ENCODE measurements around the gene FGF12. TPM values are rescaled to one million over a fixed set of nuclear protein-coding genes. Genes with fewer than 3 reads are reported as not detected.

FGF12 gene
- polyA plus RNA-seq, 3 donors = not detected

DNA sequence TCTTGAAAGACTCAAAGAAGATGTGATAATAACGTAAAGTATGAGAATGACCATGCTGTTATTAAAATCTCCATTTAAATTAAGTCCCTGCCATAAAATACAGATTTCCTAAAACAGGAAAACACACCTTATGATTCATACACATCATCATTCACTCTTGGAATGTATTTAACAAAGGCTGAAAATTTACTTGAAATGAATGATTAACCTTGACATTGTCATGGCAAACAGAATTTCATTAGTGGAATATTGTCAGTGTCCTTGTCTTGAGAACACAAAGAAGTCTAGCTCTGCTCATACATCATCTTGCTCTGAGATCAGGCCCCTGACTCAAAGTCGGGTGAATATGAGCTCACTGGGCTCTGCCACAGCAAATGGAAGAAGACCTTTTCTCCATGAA, 313.9 kb downstream of the FGF12 start:
- WGBS (ENCODE audit: insufficient coverage) = no CpG with 5 or more reads among the region's 2 CpGs
- DNase-seq = no peak
- H3K27ac ChIP-seq (ENCODE audit: low read depth in 1 of 2, low read length in 2 of 2) = no peak overlapping the region
- no peak for TF ChIP-seq CTCF (IDR thresholded peaks at IDR 0.05)
- intact Hi-C loops (cut with micrococcal nuclease) = no loop called here
- no peak overlapping the region for H3K4me3 Mint-ChIP-seq
- H4K20me1 ChIP-seq (ENCODE audit: insufficient read depth, low read length) = no peaks in the 10 kb centered on the region
- no peak overlapping the region for H3K9ac ChIP-seq (ENCODE audit: insufficient read depth, low read length, poor library complexity, severe bottlenecking)
- H3K9me3 ChIP-seq (replicated peaks in 1 of 2; ENCODE audit: control insufficient read depth in 1 of 2, insufficient read depth in 1 of 2, low read length in 2 of 2) = peaks cover 0 to 1% of the 10 kb centered on the region in 2 donors
- peaks cover 30 to 43% (median 33%) of the 10 kb centered on the region in 3 donors for H3K27me3 Mint-ChIP-seq (ENCODE audit: low read depth in 3 of 3)
- H3K27ac Mint-ChIP-seq = no peak overlapping the region
- H3K9me3 Mint-ChIP-seq = peaks cover 0 to 6% (median 1%) of the 10 kb centered on the region in 7 donors
- no peak overlapping the region for H2AFZ ChIP-seq (ENCODE audit: insufficient read depth, low read depth, low read length, poor library complexity, severe bottlenecking)
- no peaks in the 10 kb centered on the region for H3K79me2 ChIP-seq (ENCODE audit: insufficient read depth, low read length)
- H3K36me3 ChIP-seq (replicated peaks in 1 of 2; ENCODE audit: control insufficient read depth in 1 of 2, insufficient read depth in 2 of 2, low read length in 2 of 2) = no peaks in the 10 kb centered on the region
- H3K4me1 Mint-ChIP-seq = no peaks in the 10 kb centered on the region
- no peak overlapping the region for H3K4me3 ChIP-seq (replicated peaks in 1 of 3; ENCODE audit: low read depth in 2 of 3, low read length in 3 of 3)
- H3K36me3 Mint-ChIP-seq = no peaks in the 10 kb centered on the region
- H3K4me1 ChIP-seq (ENCODE audit: control insufficient read depth in 1 of 2, insufficient read depth in 2 of 2, low read length in 2 of 2) = no peaks in the 10 kb centered on the region
- no peak overlapping the region for H3K4me2 ChIP-seq (replicated peaks; ENCODE audit: extremely low read depth, low read length, poor library complexity, severe bottlenecking)
- H3K27me3 ChIP-seq (ENCODE audit: control insufficient read depth in 2 of 2, insufficient read depth in 2 of 2, low read length in 2 of 2) = peaks cover 22 to 37% of the 10 kb centered on the region in 2 donors

- intact Hi-C loops (cut with micrococcal nuclease) = no loop called here
- no peak overlapping the region for H3K9ac ChIP-seq (ENCODE audit: insufficient read depth, low read length, poor library complexity, severe bottlenecking)
- H3K9me3 ChIP-seq (replicated peaks in 1 of 2; ENCODE audit: control insufficient read depth in 1 of 2, insufficient read depth in 1 of 2, low read length in 2 of 2) = peaks cover 0 to 8% of the 10 kb centered on the region in 2 donors
- TF ChIP-seq CTCF (IDR thresholded peaks at IDR 0.05) = no peak
- H3K4me1 Mint-ChIP-seq = no peaks in the 10 kb centered on the region
- H3K27ac ChIP-seq (ENCODE audit: low read depth in 1 of 2, low read length in 2 of 2) = no peak overlapping the region
- H3K27me3 ChIP-seq (ENCODE audit: control insufficient read depth in 2 of 2, insufficient read depth in 2 of 2, low read length in 2 of 2) = peaks cover 31 to 59% of the 10 kb centered on the region in 2 donors
- H3K79me2 ChIP-seq (ENCODE audit: insufficient read depth, low read length) = no peaks in the 10 kb centered on the region
- no peak overlapping the region for H3K4me2 ChIP-seq (replicated peaks; ENCODE audit: extremely low read depth, low read length, poor library complexity, severe bottlenecking)
- peak overlapping the region in 1 of 2 donors; percentile 62 for H3K4me3 Mint-ChIP-seq
- H3K4me1 ChIP-seq (ENCODE audit: control insufficient read depth in 1 of 2, insufficient read depth in 2 of 2, low read length in 2 of 2) = no peaks in the 10 kb centered on the region
- H3K27me3 Mint-ChIP-seq (ENCODE audit: low read depth in 3 of 3) = peaks cover 51 to 63% (median 51%) of the 10 kb centered on the region in 3 donors
- no peak overlapping the region for H2AFZ ChIP-seq (ENCODE audit: insufficient read depth, low read depth, low read length, poor library complexity, severe bottlenecking)
- no peaks in the 10 kb centered on the region for H4K20me1 ChIP-seq (ENCODE audit: insufficient read depth, low read length)
- H3K4me3 ChIP-seq (replicated peaks in 1 of 3; ENCODE audit: low read depth in 2 of 3, low read length in 3 of 3) = no peak overlapping the region
- H3K27ac Mint-ChIP-seq = no peak overlapping the region
- WGBS (ENCODE audit: insufficient coverage) = 93% methylated on average over 2 of the region's 5 CpGs
- DNase-seq = no peak
- H3K9me3 Mint-ChIP-seq = peaks cover 0 to 8% (median 3%) of the 10 kb centered on the region in 7 donors
- no peaks in the 10 kb centered on the region for H3K36me3 Mint-ChIP-seq
- no peaks in the 10 kb centered on the region for H3K36me3 ChIP-seq (replicated peaks in 1 of 2; ENCODE audit: control insufficient read depth in 1 of 2, insufficient read depth in 2 of 2, low read length in 2 of 2)
These were observed 316.7 kb downstream of the FGF12 start for GRCh38 chr3:192410684-192410960.

Data from CD14-positive monocyte (primary cell).